T1000 (cell line): Measurements from ENCODE around the gene ANKRD45.
"Not testable (repeated sequence)": the region's sequence is repeated elsewhere in the genome, so short reads cannot be mapped to it uniquely, and the experiment has no call there.

Source experiments
- DNase-seq: peaks from one replicate; lab custom pipeline; 2025; ENCODE audit warnings: mixed read lengths; lab: John Stamatoyannopoulos, UW

Gene ANKRD45

GRCh38 chr1:173642450-173643139 is 27.1 kb downstream of the ANKRD45 start:
- DNase-seq = not testable (repeated sequence)

GRCh38 chr1:173639102-173639501 is 30.5 kb downstream of the ANKRD45 start:
- DNase-seq = no peak

- DNase-seq = no peak
These were observed 31.3 kb downstream of the ANKRD45 start for GRCh38 chr1:173638043-173639021.

GRCh38 chr1:173637236-173638042 is 32.2 kb downstream of the ANKRD45 start:
- not testable (repeated sequence) for DNase-seq

GRCh38 chr1:173635116-173635515 is 34.5 kb downstream of the ANKRD45 start, which contains the start of gene TEX50:
TSS of gene TEX50 (plus strand) at chr1:173635338. CDS start at chr1:173635522, 184 bp downstream.
- DNase-seq = no peak

- DNase-seq = no peak
These were observed 40.8 kb downstream of the ANKRD45 start for GRCh38 chr1:173628888-173629287.

- no peak for DNase-seq
These were observed 42.4 kb downstream of the ANKRD45 start for GRCh38 chr1:173627269-173627668.

GRCh38 chr1:173616859-173617258 is 52.8 kb downstream of the ANKRD45 start:
- no peak for DNase-seq

GRCh38 chr1:173613086-173613485 is 56.6 kb downstream of the ANKRD45 start:
- not testable (repeated sequence) for DNase-seq

GRCh38 chr1:173608503-173609216 is 61.0 kb downstream of the ANKRD45 start:
- no peak for DNase-seq

GRCh38 chr1:173603056-173603591 is 66.5 kb downstream of the ANKRD45 start, which contains the start of gene SLC9C2:
TSS of gene SLC9C2 (minus strand) at chr1:173603072. CDS start at chr1:173601776, 1,296 bp downstream.
- DNase-seq = no peak

- DNase-seq = no peak
These were observed 68.1 kb downstream of the ANKRD45 start for GRCh38 chr1:173601588-173601987.

- no peak for DNase-seq
These were observed 73.4 kb downstream of the ANKRD45 start for GRCh38 chr1:173596097-173596825.

GRCh38 chr1:173591138-173591537 is 78.5 kb downstream of the ANKRD45 start:
- DNase-seq = not testable (repeated sequence)

GRCh38 chr1:173590557-173590956 is 79.1 kb downstream of the ANKRD45 start:
- DNase-seq = no peak

GRCh38 chr1:173581383-173582079 is 88.1 kb downstream of the ANKRD45 start:
- DNase-seq = no peak

- no peak for DNase-seq
These were observed 89.0 kb downstream of the ANKRD45 start for GRCh38 chr1:173580658-173581057.

GRCh38 chr1:173580071-173580470 is 89.6 kb downstream of the ANKRD45 start:
- DNase-seq = no peak

GRCh38 chr1:173573596-173573995 is 96.1 kb downstream of the ANKRD45 start:
- DNase-seq = no peak
